NCI-H1105 (cell line): ENCODE data around the gene DDX10.
"Not testable (repeated sequence)": the region's sequence is repeated elsewhere in the genome, so short reads cannot be mapped to it uniquely, and the experiment has no call there.

Experiments
- DNase-seq: peaks from one replicate; lab custom pipeline; 2025; lab: John Stamatoyannopoulos, UW

The DDX10 gene

DNA sequence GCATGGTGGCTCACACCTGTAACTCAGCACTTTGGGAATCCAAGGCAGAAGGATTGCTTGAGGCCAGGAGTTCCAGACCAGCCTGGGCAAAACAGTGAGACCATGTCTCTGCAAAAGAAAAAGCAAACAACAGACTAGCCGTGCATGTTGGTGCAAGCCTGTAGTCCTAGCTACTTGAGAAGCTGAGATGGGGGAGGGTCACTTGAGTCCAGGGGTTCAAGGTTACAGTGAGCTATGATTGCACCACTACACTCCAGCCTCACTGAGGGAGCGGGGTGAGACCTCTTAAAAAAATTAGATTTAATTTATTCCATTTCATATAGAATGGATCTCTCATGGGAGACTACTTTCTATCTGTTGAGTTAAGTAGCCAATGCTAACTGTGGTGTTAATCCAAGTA lies 50.4 kb downstream of the DDX10 start:
- no peak for DNase-seq

GRCh38 chr11:108718466-108718865 lies 53.6 kb downstream of the DDX10 start:
- no peak for DNase-seq

GRCh38 chr11:108724974-108725689 lies 60.3 kb downstream of the DDX10 start:
- no peak for DNase-seq

GRCh38 chr11:108726077-108726800 lies 61.4 kb downstream of the DDX10 start:
- DNase-seq: no peak

GRCh38 chr11:108727665-108728064 lies 62.8 kb downstream of the DDX10 start:
- DNase-seq: no peak

GRCh38 chr11:108729227-108729871 lies 64.5 kb downstream of the DDX10 start:
- no peak for DNase-seq

DNA sequence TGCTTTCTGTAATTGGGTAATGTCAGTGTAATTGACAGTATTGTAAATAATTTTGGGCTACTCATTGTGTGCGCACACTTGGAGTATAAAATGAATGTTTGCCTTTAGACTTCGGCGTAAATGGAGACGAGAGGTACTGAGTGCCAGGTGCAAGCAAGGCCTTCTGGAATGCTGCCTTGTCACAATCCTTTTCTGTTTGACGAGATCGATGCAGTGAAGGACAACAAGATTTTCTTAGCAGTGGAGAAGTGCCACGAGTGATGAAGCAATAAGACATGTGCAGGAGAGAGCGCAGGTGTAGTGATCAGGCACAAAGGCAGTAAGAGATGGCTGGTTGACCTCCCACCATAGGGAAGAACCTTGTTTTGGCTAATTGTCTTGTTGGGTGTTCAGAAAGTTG lies 67.5 kb downstream of the DDX10 start:
- peak; percentile 83 for DNase-seq

DNA sequence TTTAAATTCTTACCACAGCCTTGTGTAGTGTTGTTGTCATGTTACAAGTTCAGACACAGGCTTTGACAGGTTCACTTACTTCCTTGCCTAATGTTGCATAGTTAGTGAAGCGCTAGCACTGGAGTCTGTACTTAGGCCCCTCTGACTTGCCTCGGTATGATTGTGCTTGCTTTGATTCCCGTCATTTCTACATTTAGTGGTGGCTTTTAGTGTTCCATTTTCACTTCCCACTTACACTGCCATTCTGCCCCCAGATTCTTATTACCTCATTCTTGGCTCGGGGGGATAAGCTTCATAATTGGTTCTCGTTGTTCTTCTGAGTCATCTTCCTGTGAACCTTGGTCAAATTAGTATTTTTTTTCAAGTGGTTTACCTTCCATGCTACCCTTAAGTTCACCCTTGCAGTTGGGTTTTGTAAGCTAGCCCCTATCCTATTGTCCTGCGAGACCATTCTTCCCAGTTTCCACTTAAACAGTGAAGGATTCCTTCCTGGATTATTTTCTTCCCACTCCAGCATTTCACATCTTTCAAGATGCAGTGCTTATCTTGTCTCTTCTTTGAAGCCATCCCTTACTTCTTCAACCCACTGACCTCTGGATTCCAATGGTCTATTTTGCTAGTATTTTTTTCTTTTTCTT lies 68.7 kb downstream of the DDX10 start:
- DNase-seq: no peak

- DNase-seq: no peak
These were observed 69.4 kb downstream of the DDX10 start for GRCh38 chr11:108734283-108734682.

GRCh38 chr11:108734956-108735559 lies 70.2 kb downstream of the DDX10 start:
- peak; percentile 4 for DNase-seq

DNA sequence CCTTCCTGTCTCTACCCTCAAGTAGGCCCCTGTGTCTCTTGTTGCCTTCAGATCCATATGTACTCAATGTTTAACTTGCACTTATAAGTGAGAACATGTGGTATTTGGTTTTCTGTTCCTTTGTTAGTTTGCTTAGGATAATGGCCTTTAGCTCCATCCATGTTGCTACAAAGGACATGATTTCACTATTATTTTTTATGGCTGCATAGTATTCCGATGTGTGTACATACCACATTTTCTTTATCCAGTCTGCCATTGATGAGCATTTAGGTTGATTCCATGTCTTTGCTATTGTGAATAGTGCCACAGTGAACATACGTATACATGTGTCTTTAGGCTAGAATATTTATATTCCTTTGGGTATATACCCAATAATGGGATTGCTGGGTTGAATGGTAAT lies 75.3 kb downstream of the DDX10 start:
- not testable (repeated sequence) for DNase-seq

- DNase-seq: no peak
These were observed 79.0 kb downstream of the DDX10 start for GRCh38 chr11:108743851-108744250.

- DNase-seq: no peak
These were observed 84.1 kb downstream of the DDX10 start for GRCh38 chr11:108748968-108749367.

DNA sequence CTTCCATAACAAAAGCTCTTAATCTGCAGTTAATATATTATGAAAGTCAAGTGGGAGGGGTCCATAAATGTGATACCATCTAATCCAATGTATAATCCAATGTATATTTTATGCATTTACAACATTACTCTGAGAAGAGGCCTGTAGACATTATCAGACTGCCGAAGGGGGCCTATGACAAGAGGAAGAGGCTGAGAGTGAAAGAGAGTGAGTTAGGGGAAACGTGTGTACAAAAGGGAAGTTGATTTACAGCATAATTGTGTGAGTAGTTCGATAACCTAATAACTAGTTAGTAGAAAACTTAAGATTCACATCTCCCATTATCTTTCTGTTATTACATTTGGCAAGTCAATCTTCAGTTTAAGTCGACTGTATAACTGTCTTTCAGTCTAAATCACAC lies 86.6 kb downstream of the DDX10 start:
- no peak for DNase-seq

DNA sequence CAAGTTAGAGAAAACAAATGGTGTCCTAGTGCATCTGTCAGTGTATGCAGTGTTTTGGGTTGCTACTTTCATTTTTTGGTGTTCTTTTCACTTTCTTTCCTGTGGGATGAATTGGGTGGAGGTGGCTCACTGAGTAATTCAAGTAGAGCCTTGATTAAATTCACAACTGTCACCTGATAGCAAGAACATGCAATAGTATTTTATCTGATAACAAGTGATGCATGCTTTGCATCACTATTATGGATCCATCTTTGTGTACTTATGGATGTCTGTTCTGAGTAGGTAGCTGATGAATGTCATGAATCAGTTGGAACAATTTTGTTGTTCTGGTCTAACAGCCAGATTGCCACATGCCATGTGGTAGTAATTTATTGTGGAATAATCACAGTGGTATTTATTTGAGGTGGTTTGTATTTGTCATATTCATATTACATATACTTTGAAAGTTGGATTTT lies 87.5 kb downstream of the DDX10 start:
- no peak for DNase-seq

GRCh38 chr11:108754901-108755625 lies 90.2 kb downstream of the DDX10 start:
- DNase-seq: no peak

DNA sequence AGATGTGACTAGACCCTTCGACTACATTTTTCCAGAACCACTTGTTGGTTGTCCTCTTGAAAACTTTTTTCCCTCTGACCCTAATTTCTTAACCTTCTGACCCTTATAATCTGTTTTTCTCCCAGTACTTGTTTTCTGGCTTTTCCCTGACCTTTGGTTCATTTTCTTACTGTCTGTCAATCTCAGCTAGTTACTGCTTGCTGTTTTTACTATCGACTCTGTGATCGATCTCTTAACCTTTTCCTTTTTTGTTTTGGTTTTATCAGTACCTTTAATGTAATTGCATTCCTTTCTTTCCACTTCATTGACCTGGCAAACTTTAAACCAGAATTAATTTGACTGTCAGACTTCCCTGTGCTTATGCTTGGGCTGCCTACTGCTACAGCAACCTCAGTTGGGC lies 92.8 kb downstream of the DDX10 start:
- no peak for DNase-seq

GRCh38 chr11:108758458-108758857 lies 93.6 kb downstream of the DDX10 start:
- DNase-seq: no peak

- DNase-seq: no peak
These were observed 101.8 kb downstream of the DDX10 start for GRCh38 chr11:108766596-108767173.

GRCh38 chr11:108768370-108768769 lies 103.5 kb downstream of the DDX10 start:
- DNase-seq: no peak

DNA sequence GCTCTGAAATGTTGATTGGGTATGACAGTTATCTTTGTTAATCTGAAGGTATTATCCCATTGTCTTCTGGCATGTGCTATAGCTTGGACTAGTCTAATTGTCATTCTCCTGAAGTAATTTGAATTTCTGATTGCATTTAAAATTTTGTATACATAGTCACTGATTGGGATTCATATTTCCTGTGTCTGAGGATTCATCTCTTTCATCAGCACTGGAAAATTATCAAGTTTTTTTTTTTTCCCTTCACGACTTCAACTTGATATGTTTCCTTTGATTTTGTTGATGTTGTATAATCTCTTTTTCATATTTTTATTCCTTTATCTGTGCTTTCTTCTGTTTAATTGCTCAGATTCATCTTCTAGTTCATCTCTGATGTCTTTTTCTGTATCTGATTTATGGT lies 104.1 kb downstream of the DDX10 start:
- no peak for DNase-seq
